MM.1S (cell line): ENCODE data around the gene DDX39A.

ENCODE experiments used
- EZH2 ChIP-seq: fragments of 300-600 bp; sonication (generic); optimal IDR thresholded peaks from 2 replicates; pipeline ENCODE3; 2017; ENCODE audit warnings: low read depth, mild to moderate bottlenecking, antibody characterized with exemption, low read length, mixed read lengths
- TF ChIP-seq, protein P1 (sequence below): fragments of 300-600 bp; sonication (generic); IDR thresholded peaks from 2 replicates; pipeline ENCODE4 v1.5.1; 2016; ENCODE audit warnings: antibody characterized with exemption, low read length, mixed read lengths

DNA sequence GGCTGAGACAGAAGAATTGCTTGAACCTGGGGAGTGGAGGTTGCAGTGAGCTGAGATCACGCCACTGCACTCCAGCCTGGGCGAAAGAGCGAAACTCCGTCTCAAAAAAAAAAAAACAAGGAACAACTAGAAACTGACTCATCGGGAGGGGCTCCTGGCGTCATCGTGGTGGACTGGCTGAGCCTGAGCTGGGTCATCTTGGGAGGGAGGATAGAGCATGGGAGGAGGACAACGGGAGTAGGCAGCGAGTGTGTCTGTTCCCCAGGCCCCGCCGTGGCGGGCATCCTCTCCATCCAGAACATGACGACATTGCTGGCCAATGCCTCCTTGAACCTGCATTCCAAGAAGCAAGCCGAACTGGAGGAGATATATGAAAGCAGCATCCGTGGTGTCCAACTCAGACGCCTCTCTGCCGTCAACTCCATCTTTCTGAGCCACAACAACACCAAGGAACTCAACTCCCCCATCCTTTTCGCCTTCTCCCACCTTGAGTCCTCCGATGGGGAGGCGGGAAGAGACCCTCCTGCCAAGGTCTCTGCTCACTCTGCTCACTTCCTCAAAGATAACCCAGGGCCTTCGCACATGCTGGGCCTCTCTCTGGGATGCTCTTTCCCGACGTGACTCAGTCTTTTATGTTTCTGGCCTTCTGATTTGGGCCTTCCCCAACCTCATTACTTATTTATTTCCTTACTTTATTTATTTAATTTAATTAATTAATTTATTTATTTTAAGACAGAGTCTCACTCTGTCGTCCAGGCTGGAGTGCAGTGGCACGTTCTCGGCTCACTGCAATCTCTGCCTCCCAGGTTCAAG lies 16.6 kb downstream of the DDX39A start:
- TF ChIP-seq, protein P1, sequence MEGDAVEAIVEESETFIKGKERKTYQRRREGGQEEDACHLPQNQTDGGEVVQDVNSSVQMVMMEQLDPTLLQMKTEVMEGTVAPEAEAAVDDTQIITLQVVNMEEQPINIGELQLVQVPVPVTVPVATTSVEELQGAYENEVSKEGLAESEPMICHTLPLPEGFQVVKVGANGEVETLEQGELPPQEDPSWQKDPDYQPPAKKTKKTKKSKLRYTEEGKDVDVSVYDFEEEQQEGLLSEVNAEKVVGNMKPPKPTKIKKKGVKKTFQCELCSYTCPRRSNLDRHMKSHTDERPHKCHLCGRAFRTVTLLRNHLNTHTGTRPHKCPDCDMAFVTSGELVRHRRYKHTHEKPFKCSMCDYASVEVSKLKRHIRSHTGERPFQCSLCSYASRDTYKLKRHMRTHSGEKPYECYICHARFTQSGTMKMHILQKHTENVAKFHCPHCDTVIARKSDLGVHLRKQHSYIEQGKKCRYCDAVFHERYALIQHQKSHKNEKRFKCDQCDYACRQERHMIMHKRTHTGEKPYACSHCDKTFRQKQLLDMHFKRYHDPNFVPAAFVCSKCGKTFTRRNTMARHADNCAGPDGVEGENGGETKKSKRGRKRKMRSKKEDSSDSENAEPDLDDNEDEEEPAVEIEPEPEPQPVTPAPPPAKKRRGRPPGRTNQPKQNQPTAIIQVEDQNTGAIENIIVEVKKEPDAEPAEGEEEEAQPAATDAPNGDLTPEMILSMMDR, result no peak
- TF ChIP-seq EZH2, result no peak
